ENCODE results near the gene RMDN2.
A peak's percentile ranks its signal among the peaks of the same experiment; 100 is the strongest.
"Not testable (repeated sequence)": the region's sequence is repeated elsewhere in the genome, so short reads cannot be mapped to it uniquely, and the experiment has no call there.

Gene RMDN2

DNA sequence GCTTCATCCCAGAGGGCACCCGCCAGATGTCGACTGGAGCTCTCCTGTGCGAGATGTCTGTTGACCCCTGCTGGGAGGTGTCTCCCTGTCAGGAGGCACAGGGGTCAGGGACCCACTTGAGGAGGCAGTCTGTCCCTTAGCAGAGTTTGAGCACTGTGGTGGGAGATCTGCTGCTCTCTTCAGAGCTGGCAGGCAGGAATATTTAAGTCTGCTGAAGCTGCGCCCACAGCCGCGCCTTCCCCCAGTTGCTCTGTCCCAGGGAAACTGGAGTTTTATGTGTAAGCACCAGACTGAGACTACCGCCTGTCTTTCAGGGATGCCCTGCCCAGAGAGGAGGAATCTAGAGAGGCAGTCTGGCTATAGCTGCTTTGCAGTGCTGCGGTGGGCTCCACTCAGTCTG, 16.2 kb downstream of the RMDN2 start:
- not testable (repeated sequence) for ATAC-seq; H3K36me3 Mint-ChIP-seq; H3K27ac Mint-ChIP-seq; H3K4me1 Mint-ChIP-seq; DNase-seq (ENCODE audit: low spot score in 2 of 2); H3K4me3 Mint-ChIP-seq
- peaks cover 16% of the 10 kb centered on the region for H3K9me3 Mint-ChIP-seq

DNA sequence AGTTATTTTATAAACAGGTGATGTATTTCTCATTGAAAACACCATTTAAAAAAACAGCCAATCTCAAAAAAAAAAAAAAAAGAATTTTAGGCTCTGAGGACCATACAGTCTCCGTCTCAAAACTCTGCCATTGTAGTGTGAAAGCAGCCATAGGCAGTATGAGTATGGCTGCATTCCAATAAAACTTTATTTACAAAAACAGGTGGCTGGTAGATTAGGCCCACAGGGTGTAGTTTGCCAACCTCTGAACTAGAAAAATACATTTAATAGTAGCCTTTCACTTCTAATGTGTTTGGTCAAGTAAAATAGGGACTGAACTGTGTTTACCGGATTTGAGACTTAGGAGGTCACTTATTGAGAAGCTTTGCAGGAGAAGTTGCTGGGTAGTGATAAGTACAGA, 19.2 kb downstream of the RMDN2 start:
- DNase-seq (ENCODE audit: low spot score in 2 of 2): no peak
- no peak overlapping the region for H3K4me3 Mint-ChIP-seq
- no peaks in the 10 kb centered on the region for H3K36me3 Mint-ChIP-seq
- ATAC-seq: no peak
- no peaks in the 10 kb centered on the region for H3K4me1 Mint-ChIP-seq
- H3K27ac Mint-ChIP-seq: no peak overlapping the region
- H3K9me3 Mint-ChIP-seq: peaks cover 9% of the 10 kb centered on the region

DNA sequence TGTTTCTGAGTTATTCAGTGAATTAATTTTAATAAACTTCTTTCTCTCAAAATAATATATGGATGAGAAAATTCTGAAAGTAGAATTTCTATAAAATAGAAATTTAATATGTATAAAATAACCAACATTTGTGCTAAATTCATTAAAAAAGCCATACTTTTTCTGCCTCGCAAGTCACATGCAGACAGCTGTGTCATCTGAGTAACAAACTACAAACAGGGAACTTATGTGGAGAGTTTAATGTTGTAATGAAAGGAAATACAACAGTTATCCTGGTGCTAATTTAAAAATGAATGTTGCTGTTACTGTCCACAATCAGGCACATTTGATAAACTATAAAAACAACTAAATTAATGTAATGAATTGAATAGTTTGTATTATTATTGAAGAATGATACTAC, 22.2 kb downstream of the RMDN2 start:
- no peak for ATAC-seq
- H3K9me3 Mint-ChIP-seq: no peaks in the 10 kb centered on the region
- H3K4me1 Mint-ChIP-seq: no peaks in the 10 kb centered on the region
- DNase-seq (ENCODE audit: low spot score in 2 of 2): no peak
- H3K36me3 Mint-ChIP-seq: no peaks in the 10 kb centered on the region
- H3K4me3 Mint-ChIP-seq: no peak overlapping the region
- H3K27ac Mint-ChIP-seq: no peak overlapping the region

DNA sequence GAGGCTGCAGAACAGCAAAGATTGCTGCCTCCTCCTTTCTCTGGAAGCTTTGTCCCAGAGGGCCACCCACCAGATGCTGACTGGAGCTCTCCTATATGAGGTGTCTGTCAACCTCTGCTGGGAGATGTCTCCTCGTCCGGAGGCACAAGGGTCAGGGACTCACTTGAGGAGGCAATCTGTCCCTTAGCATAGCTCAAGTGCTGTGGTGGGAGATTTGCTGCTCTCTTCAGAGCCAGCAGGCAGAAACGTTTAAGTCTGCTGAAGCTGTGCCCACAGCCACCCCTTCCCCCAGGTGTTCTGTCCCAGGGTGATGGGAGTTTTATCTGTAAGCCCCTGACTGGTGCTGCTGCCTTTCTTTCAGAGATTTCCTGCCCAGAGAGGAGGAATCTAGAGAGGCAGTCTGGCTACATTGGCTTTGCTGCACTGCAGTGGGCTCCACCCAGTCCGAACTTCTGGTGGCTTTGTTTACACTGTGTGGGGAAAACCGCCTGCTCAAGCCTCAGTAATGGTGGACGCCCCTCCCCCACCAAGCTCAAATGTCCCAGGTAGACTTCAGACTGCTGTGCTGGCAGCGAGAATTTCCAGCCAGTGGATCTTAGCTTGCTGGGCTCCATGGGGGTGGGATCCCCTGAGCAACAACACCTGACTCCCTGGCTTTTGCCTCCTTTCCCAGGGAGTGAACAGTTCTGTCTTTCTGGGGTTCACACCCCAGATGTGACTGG, 37.1 kb downstream of the RMDN2 start:
- not testable (repeated sequence) for DNase-seq (ENCODE audit: low spot score in 2 of 2); H3K4me1 Mint-ChIP-seq; ATAC-seq; H3K27ac Mint-ChIP-seq; H3K4me3 Mint-ChIP-seq; H3K36me3 Mint-ChIP-seq
- H3K9me3 Mint-ChIP-seq: peaks cover 27% of the 10 kb centered on the region

DNA sequence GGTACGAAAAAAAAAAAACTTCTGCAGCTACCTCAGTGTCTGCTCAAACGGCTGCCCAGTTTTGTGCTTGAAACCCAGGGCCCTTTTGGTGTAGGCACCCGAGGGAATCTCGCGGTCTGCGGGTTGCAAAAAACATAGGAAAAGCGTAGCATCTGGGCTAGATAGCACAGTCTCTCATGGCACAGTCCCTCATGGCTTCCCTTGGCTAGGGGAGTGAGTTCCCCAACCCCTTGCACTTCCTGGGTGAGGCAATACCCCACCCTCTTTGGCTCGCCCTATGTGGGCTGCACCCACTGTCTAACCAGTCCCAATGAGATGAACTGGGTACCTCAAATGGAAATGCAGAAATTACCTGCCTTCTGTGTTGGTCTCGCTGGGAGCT, 37.6 kb downstream of the RMDN2 start:
- not testable (repeated sequence) for H3K27ac Mint-ChIP-seq; ATAC-seq; DNase-seq (ENCODE audit: low spot score in 2 of 2); H3K36me3 Mint-ChIP-seq; H3K4me1 Mint-ChIP-seq; H3K4me3 Mint-ChIP-seq
- peaks cover 27% of the 10 kb centered on the region for H3K9me3 Mint-ChIP-seq

DNA sequence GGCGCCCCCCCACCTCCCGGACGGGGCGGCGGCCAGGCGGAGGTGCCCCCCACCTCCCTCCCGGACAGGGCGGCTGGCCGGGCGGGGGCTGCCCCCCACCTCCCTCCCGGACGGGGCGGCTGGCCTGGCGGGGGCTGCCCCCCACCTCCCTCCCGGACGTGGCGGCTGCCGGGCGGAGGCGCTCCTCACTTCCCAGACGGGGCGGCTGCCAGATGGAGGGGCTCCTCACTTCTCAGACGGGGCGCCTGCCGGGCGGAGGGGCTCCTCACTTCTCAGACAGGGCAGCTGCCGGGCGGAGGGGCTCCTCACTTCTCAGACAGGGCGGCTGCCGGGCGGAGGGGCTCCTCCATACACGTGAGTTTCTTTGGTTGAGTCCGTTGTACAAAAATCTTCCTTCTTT, 38.8 kb downstream of the RMDN2 start:
- H3K27ac Mint-ChIP-seq; DNase-seq (ENCODE audit: low spot score in 2 of 2); H3K36me3 Mint-ChIP-seq; ATAC-seq; H3K4me1 Mint-ChIP-seq; H3K4me3 Mint-ChIP-seq: not testable (repeated sequence)
- peaks cover 19% of the 10 kb centered on the region for H3K9me3 Mint-ChIP-seq

DNA sequence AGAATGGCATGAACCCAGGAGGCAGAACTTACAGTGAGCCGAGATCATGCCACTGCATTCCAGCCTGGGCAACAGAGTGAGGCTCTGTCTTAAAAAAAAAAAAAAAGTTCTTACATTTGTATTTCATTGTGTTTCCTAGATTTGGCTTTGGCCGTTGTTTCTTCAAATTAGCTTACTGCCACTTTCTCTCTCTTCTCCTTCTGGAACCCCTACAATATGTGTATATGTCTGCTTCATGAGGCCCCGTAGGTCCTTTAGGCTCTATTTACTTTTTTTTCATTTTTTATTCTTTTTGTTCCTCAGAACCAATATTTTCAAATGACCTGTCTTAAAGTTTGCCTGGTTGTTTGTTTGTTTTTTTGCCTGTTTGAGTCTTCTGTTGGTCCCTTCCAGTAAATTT, 41.2 kb downstream of the RMDN2 start:
- H3K36me3 Mint-ChIP-seq: no peaks in the 10 kb centered on the region
- no peak overlapping the region for H3K4me3 Mint-ChIP-seq
- H3K4me1 Mint-ChIP-seq: no peaks in the 10 kb centered on the region
- H3K9me3 Mint-ChIP-seq: peaks cover 9% of the 10 kb centered on the region
- ATAC-seq: no peak
- DNase-seq (ENCODE audit: low spot score in 2 of 2): no peak
- H3K27ac Mint-ChIP-seq: no peak overlapping the region

DNA sequence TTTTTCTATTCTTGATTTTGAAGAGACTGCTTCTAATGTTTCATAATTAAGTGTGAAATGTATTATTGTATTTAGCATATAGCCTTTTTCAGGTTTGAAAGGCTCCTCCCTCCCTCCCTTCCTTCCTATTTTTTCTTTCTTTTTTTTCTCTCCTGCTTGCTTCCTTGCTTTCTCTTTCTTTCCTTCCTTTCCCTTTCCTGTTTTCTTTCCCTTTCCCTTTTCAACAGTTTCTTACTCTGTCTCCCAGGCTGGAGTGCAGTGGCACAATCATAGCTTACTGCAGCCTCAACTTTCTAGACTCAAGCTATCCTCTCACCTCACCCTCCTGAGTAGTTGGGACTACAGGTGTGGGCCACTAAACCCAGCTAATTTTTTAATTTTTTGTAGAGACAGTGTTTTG, 44.6 kb downstream of the RMDN2 start:
- H3K9me3 Mint-ChIP-seq: peaks cover 8% of the 10 kb centered on the region
- no peaks in the 10 kb centered on the region for H3K36me3 Mint-ChIP-seq
- DNase-seq (ENCODE audit: low spot score in 2 of 2) (no peak), ATAC-seq (no peak)
- no peak overlapping the region for H3K4me3 Mint-ChIP-seq
- H3K27ac Mint-ChIP-seq: no peak overlapping the region
- H3K4me1 Mint-ChIP-seq: no peaks in the 10 kb centered on the region

DNA sequence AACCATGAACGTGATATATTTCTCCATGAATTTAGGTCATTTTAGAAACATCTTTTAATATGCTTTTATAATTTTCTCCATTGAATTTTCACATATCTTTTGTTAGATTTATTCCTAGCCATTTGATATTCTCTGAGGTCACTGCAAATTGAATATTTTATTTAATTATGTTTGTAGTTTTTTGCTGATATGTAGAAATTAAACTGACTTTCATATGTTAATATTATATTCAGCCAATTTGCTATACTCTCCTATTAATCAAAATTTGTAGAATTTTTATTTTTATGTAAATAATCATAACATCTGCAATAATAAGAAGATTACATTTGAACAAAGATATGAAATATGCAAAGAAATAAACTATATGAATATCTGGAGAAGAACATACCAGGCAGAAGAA, 46.9 kb downstream of the RMDN2 start:
- DNase-seq (ENCODE audit: low spot score in 2 of 2): no peak
- H3K36me3 Mint-ChIP-seq: no peaks in the 10 kb centered on the region
- no peak overlapping the region for H3K27ac Mint-ChIP-seq
- no peak for ATAC-seq
- no peaks in the 10 kb centered on the region for H3K9me3 Mint-ChIP-seq
- no peaks in the 10 kb centered on the region for H3K4me1 Mint-ChIP-seq
- no peak overlapping the region for H3K4me3 Mint-ChIP-seq

DNA sequence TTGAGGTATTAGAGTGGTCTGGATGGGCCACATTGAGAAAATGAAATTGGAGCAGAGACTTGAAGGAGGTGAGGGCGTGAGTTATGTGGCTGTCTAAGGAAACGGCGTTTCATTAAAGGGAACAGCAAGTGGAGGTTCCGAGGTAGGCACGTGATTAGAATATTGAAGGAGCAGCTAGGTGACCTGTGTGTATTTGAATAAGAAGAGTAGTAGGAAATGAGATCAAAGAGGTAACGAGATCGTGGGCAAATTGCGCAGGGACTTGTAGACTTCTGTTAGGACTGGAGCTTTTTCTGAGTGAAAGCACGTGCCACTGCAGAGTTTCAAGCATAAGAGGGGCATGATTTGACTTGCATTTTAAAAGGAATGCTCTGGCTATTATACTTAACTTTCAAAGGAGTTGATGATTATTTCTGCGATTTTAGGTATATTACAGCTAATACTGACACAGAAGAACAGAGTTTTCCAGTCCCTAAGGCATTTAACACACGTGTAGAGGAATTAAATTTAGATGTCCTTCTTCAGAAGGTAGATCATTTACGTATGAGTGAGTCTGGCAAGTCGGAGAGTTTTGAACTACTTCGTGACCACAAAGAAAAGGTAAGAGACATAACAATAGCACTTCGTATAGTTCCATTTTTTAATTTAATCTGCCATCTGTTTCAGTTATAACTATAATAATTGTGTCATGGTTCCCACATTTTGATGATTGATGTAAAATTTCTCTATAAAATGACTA, 48.7 kb downstream of the RMDN2 start:
- Mint-ChIP-seq H3K4me3 (no peak overlapping the region), H3K4me1 (no peaks in the 10 kb centered on the region), H3K27ac (no peak overlapping the region), H3K9me3 (no peaks in the 10 kb centered on the region), H3K36me3 (no peaks in the 10 kb centered on the region)
- no peak for ATAC-seq
- no peak for DNase-seq (ENCODE audit: low spot score in 2 of 2)

DNA sequence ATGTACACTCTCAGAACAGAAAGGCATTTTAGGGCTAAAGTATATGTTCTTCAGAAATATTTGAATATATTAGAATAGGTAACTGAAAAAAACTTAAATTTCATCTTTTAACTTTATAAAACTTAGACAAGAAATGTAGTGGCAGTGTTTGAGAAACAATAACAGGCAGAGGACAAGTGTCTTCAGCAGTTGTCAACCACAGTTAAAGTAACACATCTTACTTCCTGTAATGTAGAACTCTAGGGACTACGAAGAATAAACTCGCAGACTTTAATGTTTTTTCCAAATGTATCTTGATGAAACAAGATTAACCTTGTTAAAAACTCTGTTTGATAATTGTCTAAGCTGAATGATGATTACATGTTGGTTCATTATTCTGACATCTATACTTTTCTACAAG, 50.7 kb downstream of the RMDN2 start:
- no peak for DNase-seq (ENCODE audit: low spot score in 2 of 2)
- no peak for ATAC-seq
- H3K27ac Mint-ChIP-seq: no peak overlapping the region
- H3K4me3 Mint-ChIP-seq: no peak overlapping the region
- H3K36me3 Mint-ChIP-seq: no peaks in the 10 kb centered on the region
- H3K4me1 Mint-ChIP-seq: no peaks in the 10 kb centered on the region
- H3K9me3 Mint-ChIP-seq: no peaks in the 10 kb centered on the region

DNA sequence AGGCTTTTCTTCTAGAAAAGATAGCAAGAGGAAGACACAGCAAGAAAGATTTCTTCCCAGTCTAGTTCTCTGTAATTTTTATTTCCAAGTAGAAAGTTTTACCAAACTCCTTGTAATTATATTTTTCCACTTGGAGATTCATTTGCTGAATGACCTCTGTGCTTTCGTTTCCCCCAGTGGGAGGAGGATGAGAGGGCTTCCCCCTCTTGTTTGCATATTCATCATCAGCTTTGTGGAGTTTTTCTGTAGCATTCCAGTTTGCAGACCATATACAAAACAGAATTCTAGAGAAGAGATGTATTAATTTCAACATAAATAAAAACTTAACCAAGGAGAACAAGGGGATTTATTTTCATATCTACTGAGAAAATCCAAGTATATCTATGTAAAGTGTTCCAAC, 51.3 kb downstream of the RMDN2 start:
- ATAC-seq (no peak), DNase-seq (ENCODE audit: low spot score in 2 of 2) (no peak)
- Mint-ChIP-seq H3K4me3 (no peak overlapping the region), H3K27ac (no peak overlapping the region), H3K9me3 (no peaks in the 10 kb centered on the region), H3K36me3 (no peaks in the 10 kb centered on the region), H3K4me1 (no peaks in the 10 kb centered on the region)

DNA sequence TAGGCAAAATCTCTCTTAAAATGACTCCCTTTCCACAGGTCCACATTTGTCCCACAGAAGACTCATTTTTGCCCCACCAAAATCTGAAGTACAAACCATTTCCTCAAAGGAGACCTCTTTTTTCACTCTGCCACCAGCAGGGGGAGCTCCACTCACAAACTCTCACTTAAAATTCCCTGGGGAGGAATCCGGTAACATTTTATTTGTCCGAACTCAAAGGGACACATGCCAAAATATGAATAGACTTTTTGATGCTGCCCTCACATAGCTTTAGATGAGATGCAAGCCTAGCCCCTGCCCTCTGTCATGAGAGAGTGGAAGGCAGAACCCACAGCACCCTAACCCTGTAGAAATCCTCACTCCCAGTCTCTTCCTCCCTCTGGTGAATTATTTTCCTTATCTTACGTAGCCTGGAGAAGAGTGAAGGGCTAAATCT, 57.1 kb downstream of the RMDN2 start:
- H3K4me3 Mint-ChIP-seq: no peak overlapping the region
- H3K4me1 Mint-ChIP-seq: peaks cover 6% of the 10 kb centered on the region
- H3K9me3 Mint-ChIP-seq: no peaks in the 10 kb centered on the region
- no peaks in the 10 kb centered on the region for H3K36me3 Mint-ChIP-seq
- DNase-seq (ENCODE audit: low spot score in 2 of 2) (peak; percentile 34 to 73), ATAC-seq (no peak)
- H3K27ac Mint-ChIP-seq: no peak overlapping the region

DNA sequence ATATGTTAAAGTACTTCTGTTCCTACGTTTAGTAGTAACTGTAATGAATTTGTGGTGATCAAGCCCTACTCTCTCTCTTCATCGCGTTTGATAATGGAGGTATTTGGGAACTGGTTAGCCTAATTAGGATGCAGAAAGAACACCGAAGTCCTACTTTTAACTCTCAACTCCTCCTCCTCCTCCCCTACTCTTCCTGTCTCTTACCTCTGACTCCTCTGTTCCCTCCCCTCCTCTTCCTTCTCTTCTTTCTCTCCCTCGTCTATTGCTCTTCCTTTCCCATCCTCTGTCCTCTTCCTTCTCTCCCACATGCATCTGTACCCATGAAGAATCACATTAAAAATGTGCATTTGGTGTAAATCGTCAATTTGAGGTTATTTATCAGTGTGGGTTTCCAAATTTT, 57.8 kb downstream of the RMDN2 start:
- H3K4me1 Mint-ChIP-seq: peaks cover 6% of the 10 kb centered on the region
- H3K4me3 Mint-ChIP-seq: no peak overlapping the region
- no peak for ATAC-seq

DNA sequence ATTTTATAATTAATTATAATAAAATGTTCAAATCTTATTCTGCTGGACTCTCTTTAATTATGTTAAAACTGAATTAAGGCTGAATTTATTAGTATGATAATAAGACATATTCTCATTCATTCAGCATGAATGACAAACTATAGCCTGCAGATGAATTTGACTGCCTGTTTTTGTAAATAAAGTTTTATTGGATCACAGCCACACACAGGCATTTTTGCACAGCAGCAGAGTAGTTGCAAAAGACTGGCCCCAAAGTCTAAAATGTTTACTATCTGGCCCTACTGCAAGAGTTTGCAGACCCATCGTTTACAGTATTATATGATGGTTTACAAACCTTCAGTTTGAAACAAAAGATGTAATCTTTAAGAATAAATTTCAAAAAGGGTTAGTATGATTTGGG, 58.6 kb downstream of the RMDN2 start:
- DNase-seq (ENCODE audit: low spot score in 2 of 2) (no peak), ATAC-seq (no peak)
- H3K4me1 Mint-ChIP-seq: peaks cover 6% of the 10 kb centered on the region
- H3K27ac Mint-ChIP-seq: no peak overlapping the region
- no peaks in the 10 kb centered on the region for H3K36me3 Mint-ChIP-seq
- H3K4me3 Mint-ChIP-seq: no peak overlapping the region
- no peaks in the 10 kb centered on the region for H3K9me3 Mint-ChIP-seq

More for the DNA sequence above, 57.8 kb downstream of the RMDN2 start:
- Mint-ChIP-seq H3K9me3 (no peaks in the 10 kb centered on the region), H3K36me3 (no peaks in the 10 kb centered on the region), H3K27ac (no peak overlapping the region)
- no peak for DNase-seq (ENCODE audit: low spot score in 2 of 2)

DNA sequence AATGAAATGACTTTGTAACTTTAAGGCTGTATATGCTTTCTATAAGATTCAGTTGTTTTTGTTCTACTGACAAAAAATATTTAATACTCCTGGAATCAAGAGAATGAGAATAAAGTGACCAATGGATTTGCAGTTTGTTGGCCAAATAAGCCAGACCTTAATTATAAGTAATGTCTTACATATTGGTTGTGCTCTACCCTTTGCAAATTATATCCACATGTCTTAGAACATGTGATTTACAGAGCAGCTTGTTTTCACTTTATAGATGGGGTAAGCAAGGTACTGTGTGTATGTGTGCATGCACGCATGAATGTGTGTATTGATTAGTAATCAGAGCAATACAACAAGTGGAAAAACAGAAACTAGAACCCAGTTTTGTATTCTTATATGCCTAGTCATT, 59.1 kb downstream of the RMDN2 start:
- no peak overlapping the region for H3K27ac Mint-ChIP-seq
- no peak for ATAC-seq
- H3K9me3 Mint-ChIP-seq: no peaks in the 10 kb centered on the region
- no peaks in the 10 kb centered on the region for H3K36me3 Mint-ChIP-seq
- peaks cover 6% of the 10 kb centered on the region for H3K4me1 Mint-ChIP-seq
- no peak for DNase-seq (ENCODE audit: low spot score in 2 of 2)
- H3K4me3 Mint-ChIP-seq: no peak overlapping the region

Measured in stimulated activated effector memory CD8-positive, alpha-beta T cell treated with anti-CD3 and anti-CD28 coated beads, Interleukin-12 subunit alpha, Interleukin-12 subunit beta, amount 100 ng/mL, for 72 hours (primary cell).